Stomach (tissue), 9 donors: Measurements from ENCODE around the gene KAT7. TPM values are rescaled to one million over a fixed set of nuclear protein-coding genes. Genes with fewer than 3 reads are reported as not detected.

Source experiments
- DNase-seq, 2 donors: peaks; one replicate each; pipeline versions ENCODE4 v3.0.0 to v3.0.0-alpha.2; 2013 to 2019
- H3K27ac ChIP-seq, 5 donors: fragments of 200-600 bp in 4 of 5; sonication (generic) in 4 of 5; one replicate each; pipeline ENCODE4 v1.5.1; 2013 to 2019; ENCODE audit warnings: mild to moderate bottlenecking in 1 of 5, moderate library complexity in 1 of 5
- H3K27me3 ChIP-seq, 3 donors: fragments of 200-600 bp; sonication (generic); one replicate each; pipeline ENCODE4 v1.5.1; 2017 to 2019; ENCODE audit warnings: mixed run types in 1 of 3
- H3K36me3 ChIP-seq, 4 donors: fragments of 200-600 bp; sonication (generic); 1 replicate in 3 of 4; 2 replicates in 1 of 4; pipeline ENCODE4 v1.5.1; 2016 to 2019
- H3K4me1 ChIP-seq, 4 donors: fragments of 200-600 bp; sonication (generic); one replicate each; pipeline ENCODE4 v1.5.1; 2016 to 2019
- H3K4me3 ChIP-seq, 4 donors: fragments of 200-600 bp; sonication (generic) in 3 of 4; one replicate each; pipeline ENCODE4 v1.5.1; 2016 to 2019; ENCODE audit warnings: mild to moderate bottlenecking in 1 of 4
- H3K9me3 ChIP-seq, 4 donors: fragments of 200-600 bp; sonication (generic); one replicate each; pipeline ENCODE4 v1.5.1; 2016 to 2019
- EP300 ChIP-seq: sonication (generic); formaldehyde crosslinking; IDR thresholded peaks from one replicate; pipeline ENCODE4 v1.6.1; 2017; ENCODE audit warnings: antibody characterized with exemption
- POLR2A ChIP-seq, 4 donors: fragments of 450-650 bp; IDR thresholded peaks; one replicate each; pipeline ENCODE4 v1.6.1; 2016; ENCODE audit warnings: antibody characterized with exemption in 4 of 4, control low read depth in 2 of 4, mild to moderate bottlenecking in 1 of 4, moderate library complexity in 1 of 4
- POLR2AphosphoS5 ChIP-seq, 3 donors: sonication (generic); formaldehyde crosslinking; IDR thresholded peaks; one replicate each; pipeline ENCODE4 v1.6.1; 2016; ENCODE audit warnings: antibody characterized with exemption in 3 of 3
- WGBS, 5 donors: extraction: QIAGEN DNeasy Blood & Tissue Kit in 3 of 5; methylation state at CpG; one replicate each; pipeline versions ENCODE4 v1.1.5 to v1.1.7; 2013 to 2018; 5-methylcytosine and 5-hydroxymethylcytosine counted together
- intact Hi-C: fragments of 100-400 bp; cut with DNase I; formaldehyde crosslinking; loops from one replicate; pipeline ENCODE4 v1.15.1; 2023; ENCODE audit warnings: low total_unique reads
- polyA plus RNA-seq, 3 donors: library from polyadenylated mRNA; stranded (reverse); fragments of 200-250 nt; gene quantifications; one replicate each; pipeline ENCODE4 v1.2.3, GENCODE V29; 2013
- total RNA-seq, 5 donors: library from RNA; depleted of rRNA; stranded (reverse); fragments of >200 nt; gene quantifications; one replicate each; pipeline versions ENCODE4 v1.1.0 to v1.2.3, GENCODE V29; 2014 to 2016
- TF ChIP-seq, protein P1 (sequence below), 7 experiments: fragments of 450-650 bp in 4 of 7; fragments of 200-600 bp in 3 of 7; sonication (generic) in 3 of 7; IDR thresholded peaks; one replicate each; pipeline ENCODE4 v1.5.1; 2016 to 2019; ENCODE audit warnings: antibody characterized with exemption in 7 of 7, control low read depth in 2 of 7, mild to moderate bottlenecking in 1 of 7
- donor health status: healthy with polysubstance abuse.
- donor health status: Bipolar disorder and iron deficiency.
- donor health status: healthy.

KAT7 gene
- total and polyA plus RNA-seq, 8 donors = 5.0 to 92.4 (median 16.0) TPM

DNA sequence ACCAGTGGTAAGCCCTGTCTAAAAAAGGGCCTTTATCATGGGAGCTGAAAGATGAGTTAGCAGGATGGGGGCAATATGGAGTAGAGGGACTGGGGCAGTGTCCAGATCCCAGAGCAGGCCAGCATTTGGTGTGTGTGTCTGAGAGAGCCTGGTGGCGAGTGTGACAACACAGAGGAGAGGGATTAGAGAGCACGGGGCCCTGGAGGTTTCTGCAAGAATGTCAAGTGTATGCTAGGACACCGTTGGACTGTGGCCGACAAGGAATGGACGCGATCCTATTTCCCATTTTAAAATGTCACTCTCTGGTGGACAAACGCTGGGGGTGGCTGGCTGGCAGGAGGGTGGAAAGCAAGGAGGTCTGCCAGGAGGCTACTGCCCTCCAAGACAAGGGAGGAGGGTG is 47.0 kb downstream of the KAT7 start:
- intact Hi-C loops = no loop called here
- Histone ChIP-seq H3K27me3 (no peaks in the 10 kb centered on the region), H3K27ac (peak overlapping the region; percentile 1 to 75 (median 48)), H3K9me3 (no peaks in the 10 kb centered on the region), H3K4me1 (peaks cover 14 to 37% (median 24%) of the 10 kb centered on the region in 4 donors), H3K36me3 (peaks cover 7 to 60% (median 49%) of the 10 kb centered on the region in 4 donors), H3K4me3 (no peak overlapping the region)
- 82 to 90% (median 86%) methylated on average over 7 of the region's 7 CpGs for WGBS, 5 donors
- DNase-seq = no peak
- no peak for TF ChIP-seq POLR2A (IDR thresholded peaks at IDR 0.05)
- TF ChIP-seq POLR2AphosphoS5 (IDR thresholded peaks at IDR 0.05) = no peak
- TF ChIP-seq, protein P1, sequence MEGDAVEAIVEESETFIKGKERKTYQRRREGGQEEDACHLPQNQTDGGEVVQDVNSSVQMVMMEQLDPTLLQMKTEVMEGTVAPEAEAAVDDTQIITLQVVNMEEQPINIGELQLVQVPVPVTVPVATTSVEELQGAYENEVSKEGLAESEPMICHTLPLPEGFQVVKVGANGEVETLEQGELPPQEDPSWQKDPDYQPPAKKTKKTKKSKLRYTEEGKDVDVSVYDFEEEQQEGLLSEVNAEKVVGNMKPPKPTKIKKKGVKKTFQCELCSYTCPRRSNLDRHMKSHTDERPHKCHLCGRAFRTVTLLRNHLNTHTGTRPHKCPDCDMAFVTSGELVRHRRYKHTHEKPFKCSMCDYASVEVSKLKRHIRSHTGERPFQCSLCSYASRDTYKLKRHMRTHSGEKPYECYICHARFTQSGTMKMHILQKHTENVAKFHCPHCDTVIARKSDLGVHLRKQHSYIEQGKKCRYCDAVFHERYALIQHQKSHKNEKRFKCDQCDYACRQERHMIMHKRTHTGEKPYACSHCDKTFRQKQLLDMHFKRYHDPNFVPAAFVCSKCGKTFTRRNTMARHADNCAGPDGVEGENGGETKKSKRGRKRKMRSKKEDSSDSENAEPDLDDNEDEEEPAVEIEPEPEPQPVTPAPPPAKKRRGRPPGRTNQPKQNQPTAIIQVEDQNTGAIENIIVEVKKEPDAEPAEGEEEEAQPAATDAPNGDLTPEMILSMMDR (IDR thresholded peaks at IDR 0.05) = no peak
- TF ChIP-seq EP300 = no peak

DNA sequence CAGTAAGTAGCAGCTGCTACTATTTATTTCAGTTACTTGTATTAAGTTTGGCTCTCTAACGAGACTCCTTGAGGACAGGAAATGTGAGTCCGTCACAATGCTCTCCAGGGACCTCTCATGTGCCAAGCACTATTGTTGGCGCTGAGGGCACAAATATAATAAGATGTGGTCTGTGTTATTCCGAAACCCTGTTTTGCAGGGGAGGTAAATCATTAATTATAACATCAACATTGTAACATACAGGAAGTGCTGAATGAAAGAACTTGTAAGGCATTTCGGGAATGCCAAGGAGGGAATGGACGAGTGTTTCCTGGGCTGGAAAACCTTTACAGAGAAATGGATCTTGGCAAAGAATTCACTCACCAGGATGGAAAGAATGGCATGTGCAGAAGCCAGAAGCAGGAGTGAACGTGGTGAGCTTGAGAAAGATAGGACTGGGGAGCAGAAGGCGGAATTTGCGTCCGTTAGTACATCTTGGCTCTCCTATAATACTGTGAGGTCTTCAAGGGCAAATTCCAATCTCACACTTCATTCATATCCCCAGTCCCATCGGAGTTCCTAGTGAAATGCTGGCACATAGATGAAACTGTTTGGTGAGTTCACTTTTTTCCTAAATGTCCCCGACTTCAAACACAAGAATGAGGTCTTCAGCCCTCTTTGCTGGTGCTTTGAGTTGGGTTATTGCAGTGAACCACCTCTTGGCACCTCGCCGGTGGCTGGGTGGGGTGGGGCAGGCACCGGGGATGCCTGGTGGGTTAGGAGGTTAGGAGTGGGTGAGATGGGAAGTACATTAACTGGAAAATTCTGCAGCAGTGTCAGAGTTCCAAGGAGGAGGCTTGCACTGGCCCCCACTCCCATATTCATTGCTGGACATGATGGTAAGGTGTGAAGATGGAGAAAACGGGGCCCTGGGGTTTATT is 47.9 kb downstream of the KAT7 start:
- no peaks in the 10 kb centered on the region for H3K9me3 ChIP-seq
- WGBS, 5 donors = 28 to 45% (median 36%) methylated on average over 16 of the region's 16 CpGs
- TF ChIP-seq POLR2A (IDR thresholded peaks at IDR 0.05) (no peak), EP300 (no peak), POLR2AphosphoS5 (IDR thresholded peaks at IDR 0.05) (peak in 1 of 3 donors; percentile 56)
- TF ChIP-seq, protein P1 (IDR thresholded peaks at IDR 0.05) = no peak
- peak; percentile 57 to 67 for DNase-seq
- H3K4me3 ChIP-seq = no peak overlapping the region
- H3K4me1 ChIP-seq = peaks cover 14 to 28% (median 24%) of the 10 kb centered on the region in 4 donors
- peaks cover 7 to 51% (median 40%) of the 10 kb centered on the region in 4 donors for H3K36me3 ChIP-seq
- intact Hi-C loops = no loop called here
- H3K27me3 ChIP-seq = no peaks in the 10 kb centered on the region
- H3K27ac ChIP-seq = peak overlapping the region; percentile 1 to 75 (median 48)

DNA sequence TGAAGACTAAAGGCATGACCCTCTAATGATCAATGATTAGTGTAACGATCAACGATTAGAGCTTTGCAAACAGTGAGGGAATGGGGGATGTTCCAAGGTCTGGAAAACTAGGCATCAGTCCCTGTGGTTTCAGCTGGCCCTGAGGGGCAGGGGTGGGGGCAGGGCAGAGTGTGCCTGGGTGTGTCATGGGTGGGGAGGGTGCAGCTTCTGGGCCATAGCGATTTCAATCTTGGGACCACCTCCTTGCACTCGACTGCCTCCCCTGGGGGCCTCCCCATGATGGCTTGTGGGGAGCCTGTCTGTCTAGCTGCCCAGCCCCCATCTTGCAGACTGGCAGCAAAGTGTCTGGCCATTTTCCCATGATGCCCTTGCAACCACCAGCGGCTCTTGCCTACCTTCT is 51.0 kb downstream of the KAT7 start:
- Histone ChIP-seq H3K4me3 (no peak overlapping the region), H3K36me3 (peaks cover 0 to 28% (median 18%) of the 10 kb centered on the region in 4 donors), H3K27me3 (no peaks in the 10 kb centered on the region), H3K27ac (no peak overlapping the region), H3K9me3 (no peaks in the 10 kb centered on the region), H3K4me1 (peaks cover 14 to 37% (median 28%) of the 10 kb centered on the region in 4 donors)
- intact Hi-C loops = no loop called here
- no peak for DNase-seq
- WGBS, 5 donors = 45 to 77% (median 54%) methylated on average over 4 to 5 of the region's 5 CpGs
- TF ChIP-seq POLR2A (IDR thresholded peaks at IDR 0.05) (no peak), EP300 (no peak), POLR2AphosphoS5 (IDR thresholded peaks at IDR 0.05) (no peak)
- TF ChIP-seq, protein P1 (IDR thresholded peaks at IDR 0.05) = no peak

DNA sequence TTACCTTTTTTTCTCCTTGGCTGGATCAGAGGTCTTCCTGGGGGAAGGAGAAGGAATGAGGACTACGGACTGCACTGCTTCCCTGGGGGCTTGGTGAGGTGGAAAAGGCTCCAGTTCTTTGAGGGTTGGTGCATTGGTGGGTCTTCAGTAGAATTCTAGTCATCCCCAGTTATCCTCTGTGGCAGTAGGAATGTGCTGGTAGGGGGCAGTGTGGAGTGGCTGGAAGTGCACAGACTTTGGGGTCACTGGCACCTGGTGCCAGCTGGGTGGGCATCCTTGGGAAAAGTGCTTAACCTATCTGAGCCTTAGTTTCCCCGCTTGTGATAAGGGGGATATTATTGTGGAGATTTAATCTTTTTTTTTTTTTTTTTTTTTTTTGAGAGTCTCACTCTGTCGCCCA is 53.1 kb downstream of the KAT7 start:
- H3K9me3 ChIP-seq = no peaks in the 10 kb centered on the region
- peaks cover 0 to 20% (median 15%) of the 10 kb centered on the region in 4 donors for H3K36me3 ChIP-seq
- 83 to 99% (median 95%) methylated on average over 2 to 3 of the region's 3 CpGs for WGBS, 5 donors
- no peak overlapping the region for H3K27ac ChIP-seq
- peaks cover 9 to 42% (median 23%) of the 10 kb centered on the region in 4 donors for H3K4me1 ChIP-seq
- DNase-seq = no peak
- H3K4me3 ChIP-seq = no peak overlapping the region
- intact Hi-C loops = loop anchor here (10.0 kb wide), 1 partner anchor 47 kb away; no protein-coding TSS in a partner anchor
- no peaks in the 10 kb centered on the region for H3K27me3 ChIP-seq
- TF ChIP-seq POLR2A (IDR thresholded peaks at IDR 0.05) = no peak
- no peak for TF ChIP-seq POLR2AphosphoS5 (IDR thresholded peaks at IDR 0.05)
- no peak for TF ChIP-seq EP300
- TF ChIP-seq, protein P1 (IDR thresholded peaks at IDR 0.05) = no peak
